IPS-18c (cell line): Measurements from ENCODE around the gene TRERF1.
"Not testable (repeated sequence)": the region's sequence is repeated elsewhere in the genome, so short reads cannot be mapped to it uniquely, and the experiment has no call there.

Source experiments
- H3K4me3 ChIP-seq: 2 replicates; pipeline ENCODE4 v1.7.0; 2013; ENCODE audit warnings: low read depth, mild to moderate bottlenecking, low read length, moderate library complexity; ENCODE audit not compliant: insufficient read depth
- H3K9me3 ChIP-seq: one replicate; pipeline ENCODE4 v1.6.1; 2013; ENCODE audit warnings: mild to moderate bottlenecking, low read length, moderate library complexity; ENCODE audit not compliant: control insufficient read depth, insufficient read depth

TRERF1 gene

GRCh38 chr6:42199106-42199981 is 252.4 kb downstream of the TRERF1 start:
- H3K4me3 ChIP-seq: no peak overlapping the region
- no peaks in the 10 kb centered on the region for H3K9me3 ChIP-seq

- H3K4me3 ChIP-seq: no peak overlapping the region
- H3K9me3 ChIP-seq: no peaks in the 10 kb centered on the region
Measured at GRCh38 chr6:42197555-42198362, 254.0 kb downstream of the TRERF1 start.

- no peak overlapping the region for H3K4me3 ChIP-seq
- no peaks in the 10 kb centered on the region for H3K9me3 ChIP-seq
Measured at GRCh38 chr6:42195415-42195814, 256.3 kb downstream of the TRERF1 start.

GRCh38 chr6:42194056-42194455 is 257.7 kb downstream of the TRERF1 start:
- Histone ChIP-seq H3K4me3 (no peak overlapping the region), H3K9me3 (no peaks in the 10 kb centered on the region)

- Histone ChIP-seq H3K9me3 (no peaks in the 10 kb centered on the region), H3K4me3 (no peak overlapping the region; the same call in 1 of the 2 replicates)
Measured at GRCh38 chr6:42193491-42193894, 258.2 kb downstream of the TRERF1 start.

- H3K9me3 ChIP-seq, H3K4me3 ChIP-seq: not testable (repeated sequence)
Measured at GRCh38 chr6:42192385-42192784, 259.3 kb downstream of the TRERF1 start.

- H3K9me3 ChIP-seq: no peaks in the 10 kb centered on the region
- H3K4me3 ChIP-seq: no peak overlapping the region
Measured at GRCh38 chr6:42190554-42191183, 261.1 kb downstream of the TRERF1 start.

GRCh38 chr6:42188406-42188805 is 263.3 kb downstream of the TRERF1 start:
- no peaks in the 10 kb centered on the region for H3K9me3 ChIP-seq
- no peak overlapping the region for H3K4me3 ChIP-seq

- Histone ChIP-seq H3K4me3 (no peak overlapping the region), H3K9me3 (no peaks in the 10 kb centered on the region)
Measured at GRCh38 chr6:42185597-42185996, 266.1 kb downstream of the TRERF1 start.

GRCh38 chr6:42184475-42184874 is 267.3 kb downstream of the TRERF1 start:
- Histone ChIP-seq H3K4me3 (no peak overlapping the region), H3K9me3 (no peaks in the 10 kb centered on the region)

- Histone ChIP-seq H3K9me3 (no peaks in the 10 kb centered on the region), H3K4me3 (no peak overlapping the region)
Measured at GRCh38 chr6:42182101-42182500, 269.6 kb downstream of the TRERF1 start.

- H3K9me3 ChIP-seq: no peaks in the 10 kb centered on the region
Measured at GRCh38 chr6:42179945-42180313, 271.8 kb downstream of the TRERF1 start.

GRCh38 chr6:42179261-42179944 is 272.3 kb downstream of the TRERF1 start:
- 0 out of 2 replicates have a peak overlapping the region, but pooled peaks have one; percentile 73 for H3K4me3 ChIP-seq
- H3K9me3 ChIP-seq: no peaks in the 10 kb centered on the region

More at GRCh38 chr6:42179945-42180313, 271.8 kb downstream of the TRERF1 start:
- no peak overlapping the region for H3K4me3 ChIP-seq

- H3K4me3 ChIP-seq: peak overlapping the region; percentile 73
- no peaks in the 10 kb centered on the region for H3K9me3 ChIP-seq
Measured at GRCh38 chr6:42177514-42178364, 274.0 kb downstream of the TRERF1 start.

GRCh38 chr6:42176981-42177380 is 274.7 kb downstream of the TRERF1 start:
- Histone ChIP-seq H3K9me3 (no peaks in the 10 kb centered on the region), H3K4me3 (peak overlapping the region; percentile 73; the same call in 1 of the 2 replicates)

GRCh38 chr6:42175860-42176259 is 275.9 kb downstream of the TRERF1 start:
- H3K9me3 ChIP-seq: no peaks in the 10 kb centered on the region
- H3K4me3 ChIP-seq: no peak overlapping the region
